ENCODE measurements around the gene BANP.
"Not testable (repeated sequence)": the region's sequence is repeated elsewhere in the genome, so short reads cannot be mapped to it uniquely, and the experiment has no call there.

BANP gene

GRCh38 chr16:87927195-87927562 lies 24.1 kb upstream of the BANP start:
- DNase-seq: no peak

GRCh38 chr16:87929986-87930385 lies 21.2 kb upstream of the BANP start:
- no peak for DNase-seq

- no peak for DNase-seq
These were observed 20.8 kb upstream of the BANP start for GRCh38 chr16:87930456-87930855.

GRCh38 chr16:87931504-87931903 lies 19.7 kb upstream of the BANP start:
- DNase-seq: no peak

GRCh38 chr16:87932475-87933139 lies 18.6 kb upstream of the BANP start:
- not testable (repeated sequence) for DNase-seq

GRCh38 chr16:87933140-87933495 lies 18.1 kb upstream of the BANP start:
- no peak for DNase-seq

GRCh38 chr16:87934752-87935425 lies 16.3 kb upstream of the BANP start:
- not testable (repeated sequence) for DNase-seq

- DNase-seq: not testable (repeated sequence)
These were observed 15.2 kb upstream of the BANP start for GRCh38 chr16:87936016-87936374.

GRCh38 chr16:87936375-87937230 lies 14.6 kb upstream of the BANP start, which contains the start of gene CA5A:
TSS of gene CA5A (minus strand) at chr16:87936529. CDS start at chr16:87936450, 79 bp downstream.
- DNase-seq: no peak

GRCh38 chr16:87937231-87937542 lies 14.0 kb upstream of the BANP start:
- DNase-seq: not testable (repeated sequence)

GRCh38 chr16:87938412-87938949 lies 12.8 kb upstream of the BANP start:
- no peak for DNase-seq

- no peak for DNase-seq
These were observed 11.4 kb upstream of the BANP start for GRCh38 chr16:87939562-87940423.

GRCh38 chr16:87942680-87943079 lies 8.6 kb upstream of the BANP start:
- DNase-seq: no peak

GRCh38 chr16:87945351-87946042 lies 5.7 kb upstream of the BANP start:
- no peak for DNase-seq

GRCh38 chr16:87946596-87947347 lies 4.5 kb upstream of the BANP start:
- no peak for DNase-seq

GRCh38 chr16:87947356-87948118 lies 3.7 kb upstream of the BANP start:
- DNase-seq: no peak

- no peak for DNase-seq
These were observed 3.1 kb upstream of the BANP start for GRCh38 chr16:87948119-87948545.

GRCh38 chr16:87948735-87949070 lies 2.5 kb upstream of the BANP start:
- DNase-seq: no peak

- no peak for DNase-seq
These were observed 2.0 kb upstream of the BANP start for GRCh38 chr16:87949071-87949744.
